CD4-positive, alpha-beta T cell (primary cell): ENCODE data around the gene BPIFB6. TPM values are rescaled to one million over a fixed set of nuclear protein-coding genes. Genes with fewer than 3 reads are reported as not detected.

Experiments used
- ATAC-seq: fragments of 200-7000 bp; cut with Tn5 transposase; one replicate; pipeline ENCODE4 v1.10.0; 2022; ENCODE audit warnings: mild to moderate bottlenecking; ENCODE audit not compliant: poor library complexity
- CTCF ChIA-PET: fragments of 350-600 bp; sonication (Branson Sonifier 250); formaldehyde crosslinking; loops from one replicate; lab custom pipeline; 2021; ENCODE audit warnings: antibody characterized with exemption, inconsistent platforms; lab: Charles Lee
- POLR2A ChIA-PET: fragments of 350-600 bp; sonication (Branson Sonifier 250); formaldehyde crosslinking; loops from one replicate; lab custom pipeline; 2021; ENCODE audit warnings: antibody characterized with exemption, inconsistent platforms; lab: Charles Lee
- DNase-seq, 14 experiments: peaks; one replicate each; pipeline ENCODE4 v3.0.0-alpha.2; 2013 to 2020; ENCODE audit warnings: mixed read lengths in 2 of 14
- H3K27ac ChIP-seq, 2 donors: one replicate each; pipeline versions ENCODE4 v1.5.1 to v1.7.0; 2013; ENCODE audit warnings: low read length in 2 of 2, low read depth in 1 of 2, mild to moderate bottlenecking in 1 of 2
- H3K27me3 ChIP-seq, 2 experiments: 1 replicate in 1 of 2; 2 replicates in 1 of 2; pipeline versions ENCODE4 v1.6.1 to v1.7.0; 2013; ENCODE audit warnings: low read length in 2 of 2, control low read depth in 1 of 2, mild to moderate bottlenecking in 1 of 2, moderate library complexity in 1 of 2; ENCODE audit not compliant: insufficient read depth in 2 of 2, control insufficient read depth in 1 of 2
- H3K36me3 ChIP-seq: one replicate; pipeline ENCODE4 v1.6.1; 2013; ENCODE audit warnings: low read length, control low read depth; ENCODE audit not compliant: insufficient read depth
- H3K4me1 ChIP-seq: one replicate; pipeline ENCODE4 v1.6.1; 2013; ENCODE audit warnings: low read length, control low read depth; ENCODE audit not compliant: insufficient read depth
- H3K4me3 ChIP-seq: one replicate; pipeline ENCODE4 v1.5.1; 2013; ENCODE audit warnings: mild to moderate bottlenecking, low read length, moderate library complexity
- H3K9me3 ChIP-seq, 2 experiments: 1 replicate in 1 of 2; 2 replicates in 1 of 2; pipeline versions ENCODE4 v1.6.1 to v1.7.0; 2013; ENCODE audit warnings: low read length in 2 of 2, mild to moderate bottlenecking in 2 of 2, control low read depth in 1 of 2, moderate library complexity in 1 of 2; ENCODE audit not compliant: control insufficient read depth in 1 of 2, insufficient read depth in 1 of 2
- H3K27ac Mint-ChIP-seq: one replicate; pipeline ENCODE4 v1.8.0; 2020; ENCODE audit warnings: mixed read lengths
- H3K27me3 Mint-ChIP-seq: one replicate; pipeline ENCODE4 v1.8.0; 2021; ENCODE audit warnings: mixed read lengths
- H3K36me3 Mint-ChIP-seq: one replicate; pipeline ENCODE4 v1.8.0; 2021; ENCODE audit warnings: low read depth, mixed read lengths
- H3K4me1 Mint-ChIP-seq: one replicate; pipeline ENCODE4 v1.8.0; 2021; ENCODE audit warnings: low read depth, mixed read lengths
- H3K4me3 Mint-ChIP-seq: one replicate; pipeline ENCODE4 v1.8.0; 2020; ENCODE audit warnings: mild to moderate bottlenecking, mixed read lengths
- H3K9me3 Mint-ChIP-seq: one replicate; pipeline ENCODE4 v1.8.0; 2020; ENCODE audit warnings: mixed read lengths
- CTCF ChIP-seq: fragments of 200-600 bp; IDR thresholded peaks from one replicate; pipeline ENCODE4 v1.8.0; 2022; ENCODE audit warnings: antibody characterized with exemption, mild to moderate bottlenecking
- intact Hi-C, 2 experiments: fragments of 100-400 bp; cut with DNase I in 1 of 2; cut with micrococcal nuclease in 1 of 2; formaldehyde crosslinking; loops; one replicate each; pipeline versions ENCODE4 v1.15.1 to v1.9.0; 2023 to 2025; cut with DNase I, micrococcal nuclease
- total RNA-seq, 174 experiments: library from RNA in 2 of 174; stranded (reverse) in 2 of 174; gene quantifications; one replicate each; pipeline ENCODE4 v1.2.3 and lab custom pipeline; 2021 to 2026

Gene BPIFB6
- total RNA-seq, 2 experiments from 2014 or later = not detected

GRCh38 chr20:33069673-33070072 is 38.2 kb downstream of the BPIFB6 start:
- no peaks in the 10 kb centered on the region for H3K36me3 ChIP-seq
- Mint-ChIP-seq H3K27me3 (no peaks in the 10 kb centered on the region), H3K36me3 (no peaks in the 10 kb centered on the region), H3K9me3 (no peaks in the 10 kb centered on the region), H3K4me1 (peaks cover 22% of the 10 kb centered on the region), H3K4me3 (no peak overlapping the region), H3K27ac (no peak overlapping the region)
- CTCF ChIA-PET = no interaction called here
- no peak overlapping the region for H3K27ac ChIP-seq
- intact Hi-C loops = no loop called here
- no peak overlapping the region for H3K4me3 ChIP-seq
- peaks cover 9% of the 10 kb centered on the region for H3K4me1 ChIP-seq
- H3K9me3 ChIP-seq = no peaks in the 10 kb centered on the region
- POLR2A ChIA-PET = no interaction called here
- ATAC-seq = no peak
- TF ChIP-seq CTCF = no peak
- no peaks in the 10 kb centered on the region for H3K27me3 ChIP-seq
- DNase-seq = no peak

DNA sequence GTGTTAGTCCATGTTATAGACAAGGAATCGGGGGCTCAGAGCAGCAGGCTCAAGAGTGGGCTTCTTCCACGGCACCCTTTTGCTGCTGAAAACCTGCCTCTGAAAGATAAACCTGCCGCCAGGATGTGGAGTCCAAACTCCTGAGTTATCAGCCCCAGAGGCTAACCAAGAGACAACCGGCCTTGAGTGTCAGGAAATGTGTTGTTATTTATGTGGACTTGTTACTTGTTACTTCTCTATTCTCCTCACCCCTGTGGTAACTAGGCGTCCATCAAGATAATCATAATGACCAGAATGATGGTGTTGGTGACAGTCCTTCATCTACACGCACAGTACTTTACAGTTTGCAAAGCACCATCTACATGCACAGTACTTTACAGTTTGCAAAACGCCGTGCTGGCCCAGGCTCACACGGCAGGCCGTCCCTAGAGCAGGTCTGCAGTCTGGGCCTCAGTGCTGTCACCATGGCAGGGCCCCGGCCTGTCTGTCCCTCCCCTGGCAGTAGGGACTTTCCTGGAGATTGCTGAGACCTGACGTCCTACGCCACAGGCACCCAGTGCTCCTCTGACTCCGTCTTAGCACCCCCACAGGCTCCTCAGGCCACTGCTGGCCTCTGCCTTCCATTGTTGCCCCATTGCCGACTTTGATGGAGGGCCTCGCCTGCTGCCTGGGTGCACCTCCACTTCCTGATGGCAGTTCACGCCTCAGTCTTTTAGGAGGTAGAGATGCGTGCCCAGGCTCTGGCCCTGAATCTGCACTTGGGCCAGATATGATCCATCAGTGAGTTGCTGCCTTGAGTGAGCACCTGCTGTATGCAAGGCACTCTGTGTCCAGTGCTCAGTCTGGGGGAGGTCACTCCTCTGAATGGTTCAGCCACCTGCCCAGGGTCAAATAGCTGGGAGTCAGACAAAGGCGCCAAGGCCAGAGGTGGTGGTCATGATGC is 38.9 kb downstream of the BPIFB6 start:
- ChIA-PET CTCF (no interaction called here), POLR2A (no interaction called here)
- no peaks in the 10 kb centered on the region for H3K9me3 Mint-ChIP-seq
- no peak for TF ChIP-seq CTCF
- no peak overlapping the region for H3K4me3 Mint-ChIP-seq
- Histone ChIP-seq H3K4me3 (no peak overlapping the region), H3K27ac (no peak overlapping the region), H3K27me3 (no peaks in the 10 kb centered on the region), H3K4me1 (peaks cover 9% of the 10 kb centered on the region), H3K9me3 (no peaks in the 10 kb centered on the region), H3K36me3 (no peaks in the 10 kb centered on the region)
- no peak overlapping the region for H3K27ac Mint-ChIP-seq
- H3K27me3 Mint-ChIP-seq = no peaks in the 10 kb centered on the region
- H3K4me1 Mint-ChIP-seq = peaks cover 22% of the 10 kb centered on the region
- DNase-seq (no peak), ATAC-seq (no peak)
- intact Hi-C loops = no loop called here
- H3K36me3 Mint-ChIP-seq = no peaks in the 10 kb centered on the region

GRCh38 chr20:33071198-33071597 is 39.8 kb downstream of the BPIFB6 start:
- H3K4me3 ChIP-seq = no peak overlapping the region
- ATAC-seq = no peak

More at GRCh38 chr20:33071198-33071597, 39.8 kb downstream of the BPIFB6 start:
- H3K36me3 ChIP-seq = no peaks in the 10 kb centered on the region
- Mint-ChIP-seq H3K27me3 (no peaks in the 10 kb centered on the region), H3K4me1 (peaks cover 25% of the 10 kb centered on the region), H3K9me3 (no peaks in the 10 kb centered on the region), H3K4me3 (no peak overlapping the region), H3K36me3 (no peaks in the 10 kb centered on the region), H3K27ac (no peak overlapping the region)
- DNase-seq = no peak
- H3K9me3 ChIP-seq = no peaks in the 10 kb centered on the region
- no peak for TF ChIP-seq CTCF
- intact Hi-C loops = no loop called here
- POLR2A ChIA-PET = no interaction called here
- H3K27ac ChIP-seq = no peak overlapping the region
- CTCF ChIA-PET = no interaction called here
- peaks cover 11% of the 10 kb centered on the region for H3K4me1 ChIP-seq
- H3K27me3 ChIP-seq = no peaks in the 10 kb centered on the region
